Keratinocyte (primary cell): Measurements from ENCODE around the gene VTCN1.

Experiments
- EZH2 ChIP-seq: IDR thresholded peaks from one replicate; pipeline ENCODE4 v1.6.1; 2012; ENCODE audit warnings: inconsistent platforms, mild to moderate bottlenecking, low read length, moderate library complexity
- TF ChIP-seq, protein P1 (sequence below), 3 experiments: IDR thresholded peaks in 1 of 3; conservative IDR thresholded peaks in 1 of 3; optimal IDR thresholded peaks in 1 of 3; 2 replicates in 2 of 3; 3 replicates in 1 of 3; pipeline versions ENCODE3 to v1.5.1; 2011; ENCODE audit warnings: low read length in 3 of 3, mild to moderate bottlenecking in 3 of 3, moderate library complexity in 2 of 3, control low read depth in 1 of 3, inconsistent platforms in 1 of 3; ENCODE audit not compliant: insufficient read depth in 2 of 3; ENCODE audit errors: extremely low read depth in 1 of 3

DNA sequence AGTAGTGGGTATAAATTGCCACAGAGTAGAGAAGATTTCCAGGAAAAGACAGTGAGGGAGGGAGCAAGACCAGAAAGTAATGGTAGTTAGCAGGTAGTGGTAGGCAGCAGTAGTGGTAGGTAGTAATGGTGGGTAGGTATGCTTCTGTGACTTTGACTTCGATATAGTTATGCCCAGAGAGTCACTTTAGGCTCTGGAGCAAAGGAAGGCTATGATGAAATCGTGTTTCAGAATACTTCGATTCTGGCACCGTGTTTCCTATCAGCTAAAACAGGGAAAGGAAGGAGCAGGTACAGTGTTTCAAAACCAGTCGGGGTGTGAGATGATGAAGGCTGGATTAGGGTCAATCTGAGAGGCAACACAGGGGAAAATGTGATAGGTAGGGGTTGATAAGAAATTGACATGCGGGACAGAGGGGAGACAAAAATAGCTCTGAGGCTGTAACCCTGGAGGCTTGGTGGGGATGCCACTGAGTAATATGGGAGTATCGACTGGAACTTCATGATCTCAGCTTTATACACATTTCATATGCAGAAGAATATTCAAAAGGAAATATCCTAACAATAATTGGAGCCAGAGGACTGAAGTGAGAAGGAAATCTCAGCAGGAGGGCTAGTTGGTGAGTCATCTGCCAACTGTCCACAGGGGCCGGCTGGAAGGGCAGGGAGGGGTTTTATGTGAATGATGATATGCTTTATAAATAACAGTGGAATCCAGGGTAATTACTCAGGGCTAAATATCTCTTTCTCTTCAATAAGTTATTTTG is 64.0 kb downstream of the VTCN1 start:
- TF ChIP-seq, protein P1, sequence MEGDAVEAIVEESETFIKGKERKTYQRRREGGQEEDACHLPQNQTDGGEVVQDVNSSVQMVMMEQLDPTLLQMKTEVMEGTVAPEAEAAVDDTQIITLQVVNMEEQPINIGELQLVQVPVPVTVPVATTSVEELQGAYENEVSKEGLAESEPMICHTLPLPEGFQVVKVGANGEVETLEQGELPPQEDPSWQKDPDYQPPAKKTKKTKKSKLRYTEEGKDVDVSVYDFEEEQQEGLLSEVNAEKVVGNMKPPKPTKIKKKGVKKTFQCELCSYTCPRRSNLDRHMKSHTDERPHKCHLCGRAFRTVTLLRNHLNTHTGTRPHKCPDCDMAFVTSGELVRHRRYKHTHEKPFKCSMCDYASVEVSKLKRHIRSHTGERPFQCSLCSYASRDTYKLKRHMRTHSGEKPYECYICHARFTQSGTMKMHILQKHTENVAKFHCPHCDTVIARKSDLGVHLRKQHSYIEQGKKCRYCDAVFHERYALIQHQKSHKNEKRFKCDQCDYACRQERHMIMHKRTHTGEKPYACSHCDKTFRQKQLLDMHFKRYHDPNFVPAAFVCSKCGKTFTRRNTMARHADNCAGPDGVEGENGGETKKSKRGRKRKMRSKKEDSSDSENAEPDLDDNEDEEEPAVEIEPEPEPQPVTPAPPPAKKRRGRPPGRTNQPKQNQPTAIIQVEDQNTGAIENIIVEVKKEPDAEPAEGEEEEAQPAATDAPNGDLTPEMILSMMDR (optimal IDR thresholded peaks at IDR 0.05 in 1 of 3, IDR thresholded peaks at IDR 0.05 in 1 of 3, conservative IDR thresholded peaks at IDR 0.05 in 1 of 3; ENCODE audit: extremely low read depth in 1 of 3, insufficient read depth in 2 of 3, low read length in 3 of 3), result no peak
- TF ChIP-seq EZH2, result no peak
